Parathyroid adenoma (tissue), 2 donors: ENCODE measurements around the gene UQCRQ.

Source experiments
- H2AFZ ChIP-seq: fragments of 300-600 bp; sonication (generic); one replicate; pipeline ENCODE4 v1.7.0; 2017; ENCODE audit warnings: antibody characterized with exemption, mild to moderate bottlenecking
- H3K27ac ChIP-seq: fragments of 300-600 bp; sonication (generic); one replicate; pipeline ENCODE4 v1.7.0; 2017
- H3K27me3 ChIP-seq: fragments of 300-600 bp; sonication (generic); one replicate; pipeline ENCODE4 v1.7.0; 2017; ENCODE audit warnings: low read length; ENCODE audit not compliant: control insufficient read depth, insufficient read depth
- H3K36me3 ChIP-seq: fragments of 300-600 bp; sonication (generic); one replicate; pipeline ENCODE4 v1.7.0; 2017; ENCODE audit warnings: low read length; ENCODE audit not compliant: control insufficient read depth, insufficient read depth
- H3K4me1 ChIP-seq: fragments of 300-600 bp; sonication (generic); one replicate; pipeline ENCODE4 v1.7.0; 2017; ENCODE audit warnings: control low read depth
- H3K4me2 ChIP-seq: fragments of 300-600 bp; sonication (generic); one replicate; pipeline ENCODE4 v1.7.0; 2017; ENCODE audit warnings: low read length
- H3K4me3 ChIP-seq: fragments of 300-600 bp; sonication (generic); one replicate; pipeline ENCODE4 v1.7.0; 2017; ENCODE audit warnings: low read depth, low read length
- H3K79me2 ChIP-seq: fragments of 300-600 bp; sonication (generic); one replicate; pipeline ENCODE4 v1.7.0; 2017; ENCODE audit warnings: control low read depth
- H3K9ac ChIP-seq: fragments of 300-600 bp; sonication (generic); one replicate; pipeline ENCODE4 v1.7.0; 2017; ENCODE audit warnings: mild to moderate bottlenecking
- H3K9me3 ChIP-seq: fragments of 300-600 bp; sonication (generic); one replicate; pipeline ENCODE4 v1.7.0; 2017; ENCODE audit warnings: low read length; ENCODE audit not compliant: control insufficient read depth
- TF ChIP-seq, protein P1 (sequence below): fragments of 300-600 bp; sonication (generic); IDR thresholded peaks from one replicate; pipeline ENCODE4 v1.7.0; 2017; ENCODE audit warnings: antibody characterized with exemption, mild to moderate bottlenecking
- donor health status: primary hyperparathyroidism.

UQCRQ gene

DNA sequence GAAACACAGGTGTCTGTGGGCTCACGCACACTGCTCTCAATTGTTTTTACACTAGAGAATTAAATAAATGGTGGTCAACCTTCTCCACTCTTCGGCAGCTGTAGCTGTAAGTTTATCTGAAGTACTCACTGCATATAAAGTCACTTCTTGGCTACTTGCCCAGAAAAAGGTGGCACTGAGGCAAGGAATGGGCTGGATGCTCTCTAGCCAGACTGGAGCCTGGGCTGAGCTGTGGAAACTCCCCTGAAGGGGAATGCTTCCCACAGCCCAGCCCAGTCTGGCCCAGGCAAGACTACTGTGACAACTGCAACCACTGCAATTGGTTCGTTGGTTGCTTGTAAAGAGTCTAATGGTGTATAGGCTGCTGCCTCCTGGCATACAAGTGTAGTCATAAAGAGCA, 11.5 kb downstream of the UQCRQ start:
- no peak overlapping the region for H3K9ac ChIP-seq
- no peaks in the 10 kb centered on the region for H3K4me1 ChIP-seq
- H3K4me3 ChIP-seq, result no peak overlapping the region
- H3K27ac ChIP-seq, result no peak overlapping the region
- H3K27me3 ChIP-seq, result no peaks in the 10 kb centered on the region
- no peaks in the 10 kb centered on the region for H3K36me3 ChIP-seq
- H3K79me2 ChIP-seq, result no peaks in the 10 kb centered on the region
- TF ChIP-seq, protein P1, sequence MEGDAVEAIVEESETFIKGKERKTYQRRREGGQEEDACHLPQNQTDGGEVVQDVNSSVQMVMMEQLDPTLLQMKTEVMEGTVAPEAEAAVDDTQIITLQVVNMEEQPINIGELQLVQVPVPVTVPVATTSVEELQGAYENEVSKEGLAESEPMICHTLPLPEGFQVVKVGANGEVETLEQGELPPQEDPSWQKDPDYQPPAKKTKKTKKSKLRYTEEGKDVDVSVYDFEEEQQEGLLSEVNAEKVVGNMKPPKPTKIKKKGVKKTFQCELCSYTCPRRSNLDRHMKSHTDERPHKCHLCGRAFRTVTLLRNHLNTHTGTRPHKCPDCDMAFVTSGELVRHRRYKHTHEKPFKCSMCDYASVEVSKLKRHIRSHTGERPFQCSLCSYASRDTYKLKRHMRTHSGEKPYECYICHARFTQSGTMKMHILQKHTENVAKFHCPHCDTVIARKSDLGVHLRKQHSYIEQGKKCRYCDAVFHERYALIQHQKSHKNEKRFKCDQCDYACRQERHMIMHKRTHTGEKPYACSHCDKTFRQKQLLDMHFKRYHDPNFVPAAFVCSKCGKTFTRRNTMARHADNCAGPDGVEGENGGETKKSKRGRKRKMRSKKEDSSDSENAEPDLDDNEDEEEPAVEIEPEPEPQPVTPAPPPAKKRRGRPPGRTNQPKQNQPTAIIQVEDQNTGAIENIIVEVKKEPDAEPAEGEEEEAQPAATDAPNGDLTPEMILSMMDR, result no peak
- H3K4me2 ChIP-seq, result no peak overlapping the region
- H3K9me3 ChIP-seq, result no peaks in the 10 kb centered on the region
- no peak overlapping the region for H2AFZ ChIP-seq

DNA sequence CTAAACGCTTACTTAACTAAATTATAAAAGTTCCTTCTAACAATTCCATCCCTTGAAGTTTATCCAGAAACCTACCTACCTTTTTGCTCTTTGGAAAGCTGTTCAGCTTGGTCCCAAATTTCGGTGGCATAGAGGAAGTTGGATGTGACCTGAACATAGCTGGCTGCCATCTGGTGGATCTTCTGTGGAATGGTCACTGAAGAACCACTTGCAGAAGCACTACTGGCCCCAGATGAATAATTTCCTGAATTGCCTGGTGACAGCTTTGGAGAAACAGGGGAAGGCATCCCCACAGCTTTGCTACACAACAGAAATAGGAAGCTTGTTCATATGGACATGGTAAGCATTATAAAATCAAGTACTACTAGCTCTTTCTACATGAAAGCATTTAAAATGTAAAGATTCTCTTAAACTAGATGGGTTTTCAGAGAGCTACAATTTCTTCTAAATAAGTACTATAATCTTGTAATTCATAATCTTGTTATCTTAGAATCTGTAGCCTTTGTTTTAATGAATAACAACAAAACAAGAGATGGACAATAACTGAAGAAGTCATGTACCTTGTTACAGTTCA, 16.9 kb downstream of the UQCRQ start:
- Histone ChIP-seq H2AFZ (no peak overlapping the region), H3K79me2 (no peaks in the 10 kb centered on the region), H3K36me3 (no peaks in the 10 kb centered on the region), H3K4me1 (no peaks in the 10 kb centered on the region), H3K4me3 (no peak overlapping the region), H3K4me2 (no peak overlapping the region), H3K9ac (no peak overlapping the region), H3K27ac (no peak overlapping the region), H3K27me3 (no peaks in the 10 kb centered on the region), H3K9me3 (no peaks in the 10 kb centered on the region)
- TF ChIP-seq, protein P1, result peak; percentile 74

- H3K79me2 ChIP-seq, result no peaks in the 10 kb centered on the region
- H3K9me3 ChIP-seq, result no peaks in the 10 kb centered on the region
- H3K36me3 ChIP-seq, result no peaks in the 10 kb centered on the region
- H3K4me3 ChIP-seq, result no peak overlapping the region
- H3K27me3 ChIP-seq, result no peaks in the 10 kb centered on the region
- TF ChIP-seq, protein P1, result no peak
- no peak overlapping the region for H3K27ac ChIP-seq
- no peak overlapping the region for H3K4me2 ChIP-seq
- H2AFZ ChIP-seq, result no peak overlapping the region
- H3K4me1 ChIP-seq, result no peaks in the 10 kb centered on the region
- no peak overlapping the region for H3K9ac ChIP-seq
These were observed 18.1 kb downstream of the UQCRQ start for GRCh38 chr5:132884548-132884947.

DNA sequence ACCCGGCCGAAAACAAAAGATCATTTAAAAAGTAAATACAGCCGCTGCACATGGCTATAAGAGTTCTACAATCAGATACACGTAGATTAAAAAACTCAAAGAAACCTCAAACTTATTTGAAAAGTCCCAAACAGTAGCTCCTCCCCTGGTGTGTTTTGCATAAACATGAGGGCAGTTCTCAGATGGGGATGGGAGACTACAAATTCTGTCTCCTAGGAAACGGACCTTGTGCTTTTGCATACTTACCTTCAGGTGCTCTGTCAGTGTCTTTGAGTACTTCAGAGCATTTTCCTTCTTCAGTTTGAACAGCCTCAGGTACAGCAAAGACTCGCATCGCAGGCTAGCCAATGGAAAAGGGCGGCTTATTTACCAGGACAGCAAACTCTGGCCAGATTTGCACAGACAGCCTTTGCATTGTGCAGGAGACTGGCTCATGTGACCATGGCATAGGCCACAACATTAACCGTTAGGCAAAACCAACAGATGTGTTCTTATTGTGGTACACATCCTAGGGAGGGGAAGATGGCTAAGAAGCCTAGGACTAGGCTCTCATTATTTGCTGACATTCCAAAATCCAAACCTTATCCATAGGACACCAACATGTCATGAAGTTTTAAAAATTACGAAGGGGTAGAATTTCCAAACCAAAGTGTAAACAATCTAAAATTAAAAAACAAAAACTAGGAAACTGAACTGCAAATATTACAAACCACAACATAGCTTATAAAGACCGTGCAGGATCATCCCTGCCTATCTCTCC, 19.8 kb downstream of the UQCRQ start:
- H3K27me3 ChIP-seq, result no peaks in the 10 kb centered on the region
- no peaks in the 10 kb centered on the region for H3K79me2 ChIP-seq
- H3K27ac ChIP-seq, result no peak overlapping the region
- no peak overlapping the region for H2AFZ ChIP-seq
- H3K4me3 ChIP-seq, result no peak overlapping the region
- H3K36me3 ChIP-seq, result no peaks in the 10 kb centered on the region
- no peak overlapping the region for H3K4me2 ChIP-seq
- no peak overlapping the region for H3K9ac ChIP-seq
- no peaks in the 10 kb centered on the region for H3K9me3 ChIP-seq
- H3K4me1 ChIP-seq, result no peaks in the 10 kb centered on the region
- TF ChIP-seq, protein P1, result no peak

DNA sequence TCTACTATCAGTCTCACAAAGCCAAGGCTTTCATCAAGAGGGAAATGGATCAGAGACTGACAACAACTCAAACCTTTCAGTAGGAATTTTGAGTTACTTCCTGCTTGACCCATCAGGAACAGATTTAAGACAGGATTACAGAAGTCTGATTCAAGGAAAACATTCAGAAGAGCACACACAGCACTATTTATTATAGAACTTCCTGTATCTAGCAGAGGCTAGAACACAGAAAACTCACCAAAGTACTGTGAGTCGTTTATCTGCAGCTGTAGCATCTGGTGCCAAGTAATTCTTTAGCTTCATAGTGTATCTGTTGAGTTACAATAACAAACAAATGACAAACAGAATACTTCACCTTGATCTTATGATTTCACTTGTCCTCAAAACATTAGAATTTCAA, 20.8 kb downstream of the UQCRQ start:
- H3K4me1 ChIP-seq, result no peaks in the 10 kb centered on the region
- no peak overlapping the region for H3K4me2 ChIP-seq
- H3K4me3 ChIP-seq, result no peak overlapping the region
- no peak overlapping the region for H3K9ac ChIP-seq
- peaks cover 2% of the 10 kb centered on the region for H3K79me2 ChIP-seq
- no peak overlapping the region for H2AFZ ChIP-seq
- TF ChIP-seq, protein P1, result no peak
- H3K36me3 ChIP-seq, result no peaks in the 10 kb centered on the region
- H3K27me3 ChIP-seq, result no peaks in the 10 kb centered on the region
- H3K9me3 ChIP-seq, result no peaks in the 10 kb centered on the region
- no peak overlapping the region for H3K27ac ChIP-seq
